Measurements from ENCODE around the gene FKBP7.
"Not testable (repeated sequence)": the region's sequence is repeated elsewhere in the genome, so short reads cannot be mapped to it uniquely, and the experiment has no call there.

FKBP7 gene

DNA sequence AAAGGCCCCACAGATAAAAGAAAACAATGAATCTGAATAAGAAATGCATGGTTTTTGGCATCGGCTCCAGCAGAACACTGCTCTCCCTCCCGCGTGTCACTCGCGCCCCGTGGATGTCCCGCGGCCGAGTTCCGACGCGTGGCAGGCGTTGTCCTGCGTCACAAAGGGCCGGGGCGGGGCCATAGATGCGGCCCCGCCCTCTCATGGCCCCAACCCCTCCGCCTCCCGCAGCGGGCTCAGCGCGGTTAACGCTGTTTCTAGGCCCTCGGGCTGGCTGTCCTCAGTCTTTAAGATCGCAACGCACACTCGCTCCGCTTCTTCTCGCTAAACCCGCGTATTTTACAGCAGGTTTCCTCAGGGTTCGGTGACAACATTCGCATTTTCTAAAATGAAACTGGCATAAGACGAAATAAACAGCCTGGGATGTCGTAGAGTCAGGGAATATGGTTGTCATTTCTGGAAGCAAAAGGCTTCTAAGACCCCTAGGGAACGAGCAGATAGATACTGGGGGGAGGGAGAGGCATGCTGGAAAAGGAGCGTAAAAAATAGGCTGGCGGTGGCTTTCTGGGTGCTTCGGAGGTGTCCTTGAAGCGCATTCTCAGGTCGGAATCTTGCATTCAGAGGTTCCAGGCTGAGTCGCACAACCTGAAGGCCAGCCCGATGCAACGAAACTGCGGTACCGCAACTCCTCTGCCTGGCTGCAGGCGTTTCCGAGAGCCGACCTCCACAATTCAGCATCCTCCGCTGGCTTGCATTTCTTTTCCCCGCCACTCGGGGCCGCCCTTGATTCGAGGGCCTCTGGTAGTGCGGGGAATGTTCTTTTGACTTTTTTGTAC lies at the start of gene FKBP7:
Gene FKBP7, minus strand, starts transcription at position 162 of the 836 bp plus-strand sequence. Its CDS starts 101 bp downstream, at position 61.
- peak; percentile 71 for DNase-seq (ENCODE audit: low read depth)

GRCh38 chr2:178527592-178527991 lies 49.2 kb upstream of the FKBP7 start:
- no peak for DNase-seq (ENCODE audit: low read depth)

DNA sequence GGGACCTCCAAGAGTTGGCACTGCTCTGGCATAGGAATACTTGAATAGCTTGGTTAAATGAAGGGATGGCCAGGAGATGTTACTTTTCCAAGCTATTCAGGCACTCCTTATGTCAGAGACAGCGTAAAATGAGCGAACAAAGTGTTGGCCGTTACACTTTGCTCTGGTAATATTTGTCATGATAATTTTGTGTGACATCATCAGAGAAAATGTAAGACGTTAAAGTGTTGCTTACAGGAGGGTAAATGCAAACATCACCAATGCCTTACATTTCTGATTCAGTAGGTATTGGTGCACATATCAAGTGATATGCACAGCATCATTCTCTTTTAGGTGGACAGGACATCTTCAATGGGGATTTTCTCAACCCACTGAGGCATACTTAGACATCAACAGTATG lies 47.9 kb upstream of the FKBP7 start:
- DNase-seq (ENCODE audit: low read depth): no peak

DNA sequence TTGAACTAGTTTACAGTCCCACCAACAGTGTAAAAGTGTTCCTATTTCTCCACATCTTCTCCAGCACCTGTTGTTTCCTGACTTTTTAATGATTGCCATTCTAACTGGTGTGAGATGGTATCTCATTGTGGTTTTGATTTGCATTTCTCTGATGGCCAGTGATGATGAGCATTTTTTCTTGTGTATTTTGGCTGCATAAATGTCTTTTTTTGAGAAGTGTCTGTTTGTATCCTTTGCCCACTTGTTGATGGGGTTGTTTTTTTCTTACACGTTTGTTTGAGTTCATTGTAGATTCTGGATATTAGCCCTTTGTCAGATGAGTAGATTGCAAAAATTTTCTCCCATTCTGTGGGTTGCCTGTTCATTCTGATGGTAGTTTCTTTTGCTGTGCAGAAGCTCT lies 47.1 kb upstream of the FKBP7 start:
- DNase-seq (ENCODE audit: low read depth): not testable (repeated sequence)

GRCh38 chr2:178525010-178525409 lies 46.6 kb upstream of the FKBP7 start:
- DNase-seq (ENCODE audit: low read depth): not testable (repeated sequence)

DNA sequence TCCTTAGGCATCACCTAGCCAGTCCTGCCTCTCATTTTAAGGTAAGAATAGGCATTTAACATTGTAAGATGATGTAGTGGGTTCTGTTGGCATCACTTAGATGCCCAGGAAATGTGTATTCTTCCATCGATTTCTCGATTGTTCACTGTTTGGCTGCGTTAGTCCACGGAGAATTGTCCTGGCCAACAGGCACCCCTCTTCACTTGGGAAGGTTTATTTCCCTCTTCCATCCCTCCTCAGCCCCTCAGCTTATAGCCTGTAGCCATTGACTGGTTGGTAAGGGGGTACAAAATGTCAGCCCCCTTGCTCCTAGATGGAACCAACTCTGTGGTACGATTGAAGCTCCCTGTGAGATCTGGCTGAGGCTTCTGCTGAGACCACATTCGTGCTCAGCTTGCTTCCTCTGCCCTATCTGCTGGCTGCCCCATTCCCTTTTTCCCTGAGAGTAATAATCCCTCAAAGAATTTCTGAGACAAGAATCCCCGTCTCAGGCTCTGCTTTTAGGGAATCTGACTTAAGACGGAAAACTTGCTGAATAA lies 45.3 kb upstream of the FKBP7 start:
- no peak for DNase-seq (ENCODE audit: low read depth)

- peak; percentile 75 for DNase-seq (ENCODE audit: low read depth)
These were observed 44.7 kb upstream of the FKBP7 start for GRCh38 chr2:178522950-178523595.

DNA sequence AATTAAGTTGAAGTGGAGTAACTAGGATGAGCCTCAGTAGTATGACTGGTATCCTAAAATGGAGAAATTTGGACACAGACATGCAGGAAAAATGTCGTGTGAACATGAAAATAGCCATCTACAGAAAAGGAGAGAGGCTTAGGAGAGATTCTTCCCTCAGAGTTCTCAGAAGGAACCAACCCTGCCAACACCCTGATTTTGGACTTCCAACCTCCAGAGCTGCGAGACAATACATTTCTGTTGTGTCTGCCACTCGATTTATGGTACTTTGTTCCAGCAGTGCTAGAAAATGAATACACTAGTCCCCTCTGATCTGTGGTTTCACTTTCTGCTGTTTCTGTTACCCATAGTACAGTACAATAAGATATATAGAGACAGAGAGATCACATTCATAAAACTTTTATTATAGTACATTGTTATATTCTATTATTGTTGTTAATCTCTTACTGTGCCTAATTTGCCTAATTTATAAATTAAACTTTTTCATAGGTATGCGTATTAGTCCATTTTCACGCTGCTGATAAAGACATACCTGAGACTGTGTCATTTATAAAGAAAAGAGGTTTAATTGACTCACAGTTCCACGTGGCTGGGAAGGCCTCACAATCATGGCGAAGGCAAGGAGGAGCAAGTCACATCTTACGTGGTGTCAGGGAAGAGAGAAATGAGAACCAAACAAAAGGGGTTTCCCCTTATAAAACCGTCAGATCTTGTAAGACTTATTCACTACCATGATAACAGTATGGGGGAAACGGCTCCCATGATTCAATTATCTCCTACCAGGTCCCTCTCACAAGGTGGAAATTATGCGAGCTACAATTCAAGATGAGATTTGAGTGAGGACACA lies 43.1 kb upstream of the FKBP7 start:
- no peak for DNase-seq (ENCODE audit: low read depth)

DNA sequence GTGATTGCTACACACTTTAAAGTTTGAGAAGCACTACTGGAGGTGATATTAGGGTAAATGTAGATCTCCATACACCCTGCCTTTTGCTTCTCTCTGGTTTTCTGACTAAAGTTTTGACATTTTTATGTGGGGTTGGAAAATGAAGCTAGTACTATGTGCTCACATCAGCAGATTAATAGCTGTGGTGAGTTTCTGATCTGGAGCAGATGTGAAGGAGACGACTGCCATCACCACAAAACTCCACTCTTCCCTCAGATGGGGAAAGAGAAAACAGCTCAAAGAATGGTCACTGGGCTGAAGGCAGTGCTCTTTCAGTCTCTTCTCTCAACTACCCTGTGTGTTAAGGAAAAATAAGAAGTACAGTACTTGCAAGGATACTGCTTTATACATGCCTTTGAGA lies 39.1 kb upstream of the FKBP7 start:
- no peak for DNase-seq (ENCODE audit: low read depth)

- DNase-seq (ENCODE audit: low read depth): peak; percentile 53
These were observed 36.3 kb upstream of the FKBP7 start for GRCh38 chr2:178514664-178515063.

DNA sequence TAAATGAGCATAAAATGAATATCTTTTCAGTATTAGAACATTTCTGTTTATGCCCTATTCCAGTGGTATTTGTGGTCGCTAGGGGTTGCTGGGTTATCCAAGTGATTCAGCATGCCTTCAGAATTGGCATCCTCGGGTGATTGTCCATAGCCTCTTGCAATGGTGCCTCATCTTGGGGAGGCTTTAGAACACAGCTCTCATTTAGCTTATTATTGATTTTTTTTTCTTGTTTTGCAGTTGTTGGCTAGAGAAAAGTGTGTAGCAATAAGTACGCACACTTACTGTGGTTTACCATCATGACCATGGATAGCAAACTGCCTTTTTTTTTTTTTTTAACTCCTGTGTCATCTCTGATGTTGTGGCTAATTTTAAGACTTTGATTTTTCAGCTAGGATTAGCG lies 35.5 kb upstream of the FKBP7 start:
- no peak for DNase-seq (ENCODE audit: low read depth)

DNA sequence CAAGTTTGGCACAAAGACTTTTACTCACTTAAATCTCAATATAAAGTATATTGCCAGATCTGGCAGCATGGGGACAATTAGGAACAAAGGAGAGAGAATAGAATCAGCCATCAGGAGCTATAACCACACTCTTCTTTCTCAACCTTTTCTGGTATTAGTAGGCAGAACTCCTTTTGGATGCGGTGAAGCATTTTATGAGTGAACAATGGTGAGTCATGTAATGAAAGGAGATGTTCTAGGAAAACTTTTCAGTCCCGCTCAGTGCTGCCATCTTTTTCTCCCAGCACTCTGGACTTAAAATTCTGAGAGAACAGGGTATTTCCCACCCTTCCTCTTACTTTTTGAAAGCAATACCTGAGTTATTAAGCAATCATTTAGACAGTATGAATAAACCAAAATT lies 34.1 kb upstream of the FKBP7 start:
- no peak for DNase-seq (ENCODE audit: low read depth)

GRCh38 chr2:178510384-178510783 lies 32.0 kb upstream of the FKBP7 start:
- DNase-seq (ENCODE audit: low read depth): no peak

GRCh38 chr2:178508646-178509045 lies 30.2 kb upstream of the FKBP7 start:
- no peak for DNase-seq (ENCODE audit: low read depth)

DNA sequence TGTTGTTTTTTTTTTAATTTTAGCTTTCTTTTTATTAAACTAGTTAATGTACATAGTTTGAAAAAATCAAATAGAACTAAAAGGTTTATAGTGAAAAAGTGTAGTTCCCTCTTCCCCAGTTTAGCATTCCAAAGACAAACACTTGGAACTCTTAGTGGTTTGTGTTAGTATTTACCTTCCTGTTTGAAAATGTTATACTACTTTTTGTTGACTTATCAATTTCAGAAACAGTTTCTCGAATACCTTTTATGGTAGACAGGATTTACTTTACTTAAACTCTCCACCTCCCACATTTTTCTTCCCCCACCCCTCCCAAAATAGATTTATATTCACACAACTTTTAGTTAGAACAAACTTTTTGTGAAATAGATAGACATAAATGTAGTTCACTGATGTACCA lies 28.5 kb upstream of the FKBP7 start:
- no peak for DNase-seq (ENCODE audit: low read depth)

DNA sequence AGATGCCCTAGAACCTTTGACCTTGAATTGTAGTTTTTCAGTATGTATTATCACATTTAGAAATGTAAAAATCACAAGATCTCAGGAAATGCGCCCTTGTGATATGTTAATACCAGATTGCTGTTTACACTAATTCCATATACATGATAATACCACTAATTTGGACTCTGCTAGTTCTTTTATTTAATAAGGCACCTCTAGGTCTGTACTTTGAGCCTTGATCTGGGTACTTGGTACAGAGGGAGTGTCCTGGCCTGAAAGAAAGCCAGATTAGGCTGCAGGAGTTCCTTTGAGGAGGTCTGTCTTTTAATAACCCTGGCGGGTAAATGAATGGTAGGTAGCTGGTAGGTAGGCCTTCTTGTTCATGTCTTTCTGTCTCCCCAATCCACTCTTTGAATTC lies 28.1 kb upstream of the FKBP7 start:
- no peak for DNase-seq (ENCODE audit: low read depth)

- DNase-seq (ENCODE audit: low read depth): no peak
These were observed 27.7 kb upstream of the FKBP7 start for GRCh38 chr2:178506101-178506500.

DNA sequence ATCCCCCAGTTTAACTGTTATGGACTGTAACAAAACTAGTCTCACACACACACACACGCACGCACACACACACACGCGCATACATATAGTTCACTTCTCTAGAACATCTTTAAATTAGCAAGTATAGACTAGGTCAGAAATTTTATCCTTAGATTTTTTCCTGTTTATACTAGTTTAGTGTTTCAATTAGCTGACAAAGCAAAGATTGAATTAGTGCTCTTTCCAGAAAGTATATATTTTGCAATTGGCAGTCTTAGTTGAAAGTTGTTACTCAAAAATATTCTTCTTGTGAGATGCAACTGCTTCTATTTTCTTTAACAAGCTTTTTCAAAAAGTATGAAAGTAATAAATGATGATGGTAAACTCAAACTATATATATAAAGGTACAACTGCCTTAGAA lies 24.4 kb upstream of the FKBP7 start:
- DNase-seq (ENCODE audit: low read depth): no peak

GRCh38 chr2:178499640-178500039 lies 21.2 kb upstream of the FKBP7 start:
- no peak for DNase-seq (ENCODE audit: low read depth)

DNA sequence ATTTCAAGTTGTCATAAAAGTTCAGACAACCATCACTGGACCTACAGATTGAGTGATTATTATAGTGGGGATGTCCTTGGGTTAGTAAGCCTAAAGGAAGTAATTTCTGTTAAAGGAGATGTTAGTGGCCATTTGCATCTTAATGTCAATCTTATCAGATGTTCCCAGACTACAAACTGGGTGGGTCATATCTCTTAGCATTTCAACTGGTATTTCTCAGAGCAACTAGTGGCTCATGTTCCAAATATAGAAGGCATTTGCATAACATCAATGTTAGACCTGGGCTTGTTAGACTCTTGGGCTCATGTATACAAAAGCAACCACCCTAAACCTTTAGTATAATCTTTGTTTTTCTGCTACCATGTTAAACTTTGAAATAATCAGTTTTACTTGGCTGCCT lies 19.7 kb upstream of the FKBP7 start:
- no peak for DNase-seq (ENCODE audit: low read depth)

DNA sequence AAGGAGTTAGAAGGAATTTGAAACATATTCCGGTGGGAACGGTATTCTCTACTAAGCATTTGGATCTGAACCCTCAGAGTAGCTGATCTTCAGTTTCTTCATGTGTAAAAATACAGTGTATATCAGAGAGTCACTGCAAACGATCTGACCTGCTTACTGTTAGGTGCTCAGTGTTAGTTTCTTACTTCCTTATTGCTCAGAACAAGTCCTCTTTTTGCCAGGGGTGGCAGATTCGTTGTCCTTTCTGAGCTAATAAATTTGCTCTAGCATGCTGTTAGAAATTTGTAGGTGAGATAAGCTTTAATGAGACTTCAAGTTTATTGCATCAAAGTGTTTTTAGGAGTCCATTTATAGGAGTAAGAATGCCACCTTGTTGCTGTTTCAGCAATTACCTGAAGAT lies 17.6 kb upstream of the FKBP7 start:
- no peak for DNase-seq (ENCODE audit: low read depth)

DNA sequence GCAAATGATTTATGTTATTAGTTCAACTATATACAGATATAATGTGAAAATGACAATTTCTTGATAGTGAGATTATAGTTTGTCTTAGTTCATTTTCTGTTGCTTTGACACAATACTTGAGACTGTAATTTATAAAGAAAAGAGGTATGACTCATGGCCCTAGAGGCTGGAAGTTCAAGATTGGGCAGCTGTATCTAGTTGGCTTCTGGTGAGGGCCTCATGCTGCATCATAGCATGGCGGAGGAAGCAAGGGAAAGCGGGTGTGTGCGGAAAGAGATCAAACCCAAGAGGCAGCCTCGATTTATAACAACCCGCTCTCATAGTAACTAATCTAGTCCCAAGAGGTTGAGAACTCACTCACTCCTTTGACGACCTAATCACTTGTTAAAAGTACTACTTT lies 13.2 kb upstream of the FKBP7 start:
- no peak for DNase-seq (ENCODE audit: low read depth)

All from activated T-cell treated with anti-CD3 and anti-CD28 coated beads for 24 hours (primary cell).